GM12874 (cell line): ENCODE measurements around the gene DNAH11.
A peak's percentile ranks its signal among the peaks of the same experiment; 100 is the strongest.

ENCODE experiments used
- TF ChIP-seq, protein P1 (sequence below): IDR thresholded peaks from 2 replicates; pipeline ENCODE4 v1.5.1; 2011; ENCODE audit warnings: low read depth, mild to moderate bottlenecking, control low read depth, low read length, moderate library complexity; ENCODE audit not compliant: insufficient read depth

Gene DNAH11

DNA sequence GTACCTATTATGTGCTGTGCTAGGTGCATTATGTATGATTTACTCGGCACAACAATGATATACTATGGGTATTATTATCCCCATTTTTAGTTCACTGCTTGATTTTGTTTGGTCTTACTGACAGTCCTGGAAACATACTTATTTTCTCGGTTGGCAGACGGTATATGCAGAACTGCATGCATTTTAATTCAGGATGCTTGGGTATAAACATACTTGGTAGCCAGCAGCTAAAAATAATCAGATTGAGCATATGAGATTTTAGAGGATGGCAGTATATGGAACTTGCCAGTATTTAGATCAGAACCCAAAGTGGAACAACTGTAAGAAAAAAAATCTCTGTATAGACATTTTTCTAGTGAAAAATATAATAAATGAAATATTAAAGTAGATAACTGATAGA is 163.3 kb downstream of the DNAH11 start:
- TF ChIP-seq, protein P1, sequence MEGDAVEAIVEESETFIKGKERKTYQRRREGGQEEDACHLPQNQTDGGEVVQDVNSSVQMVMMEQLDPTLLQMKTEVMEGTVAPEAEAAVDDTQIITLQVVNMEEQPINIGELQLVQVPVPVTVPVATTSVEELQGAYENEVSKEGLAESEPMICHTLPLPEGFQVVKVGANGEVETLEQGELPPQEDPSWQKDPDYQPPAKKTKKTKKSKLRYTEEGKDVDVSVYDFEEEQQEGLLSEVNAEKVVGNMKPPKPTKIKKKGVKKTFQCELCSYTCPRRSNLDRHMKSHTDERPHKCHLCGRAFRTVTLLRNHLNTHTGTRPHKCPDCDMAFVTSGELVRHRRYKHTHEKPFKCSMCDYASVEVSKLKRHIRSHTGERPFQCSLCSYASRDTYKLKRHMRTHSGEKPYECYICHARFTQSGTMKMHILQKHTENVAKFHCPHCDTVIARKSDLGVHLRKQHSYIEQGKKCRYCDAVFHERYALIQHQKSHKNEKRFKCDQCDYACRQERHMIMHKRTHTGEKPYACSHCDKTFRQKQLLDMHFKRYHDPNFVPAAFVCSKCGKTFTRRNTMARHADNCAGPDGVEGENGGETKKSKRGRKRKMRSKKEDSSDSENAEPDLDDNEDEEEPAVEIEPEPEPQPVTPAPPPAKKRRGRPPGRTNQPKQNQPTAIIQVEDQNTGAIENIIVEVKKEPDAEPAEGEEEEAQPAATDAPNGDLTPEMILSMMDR: no peak

DNA sequence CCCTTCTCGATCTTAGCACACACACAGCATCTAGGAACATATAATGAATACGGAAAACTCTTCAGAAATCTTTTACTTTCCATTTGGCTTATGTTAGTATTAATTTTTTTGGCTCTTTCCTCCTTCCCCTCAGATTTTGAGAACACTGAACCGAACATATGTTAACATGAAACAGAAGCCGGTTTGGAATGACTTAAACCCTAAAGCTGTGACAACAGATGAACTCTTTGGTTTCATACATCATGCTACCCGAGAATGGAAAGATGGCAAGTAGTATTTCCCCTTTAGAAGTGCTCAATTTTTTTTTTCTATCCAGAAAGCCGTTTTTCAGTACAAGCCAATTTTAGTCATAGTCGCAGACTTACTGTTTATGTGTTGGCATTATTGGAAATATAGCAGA is 164.7 kb downstream of the DNAH11 start:
- TF ChIP-seq, protein P1: no peak

DNA sequence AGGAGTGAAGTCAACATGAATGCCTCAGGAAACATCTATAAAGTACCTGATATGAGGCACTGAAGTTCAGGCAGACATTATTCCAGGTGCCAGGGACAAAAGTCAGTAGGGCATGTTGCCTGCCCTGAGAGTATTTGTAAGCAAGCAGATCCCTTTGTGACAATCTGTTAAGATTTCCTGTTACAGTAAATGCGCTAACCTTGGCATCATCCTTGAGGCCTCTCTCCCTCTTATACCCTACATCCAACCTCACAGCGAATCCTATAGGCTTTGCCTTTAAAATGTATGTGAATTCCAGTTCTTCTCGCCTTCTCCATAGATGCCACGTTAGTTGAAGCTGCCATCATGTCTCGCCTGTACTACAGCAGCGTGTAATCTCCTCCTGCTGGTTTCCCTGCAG is 165.3 kb downstream of the DNAH11 start:
- TF ChIP-seq, protein P1: no peak

DNA sequence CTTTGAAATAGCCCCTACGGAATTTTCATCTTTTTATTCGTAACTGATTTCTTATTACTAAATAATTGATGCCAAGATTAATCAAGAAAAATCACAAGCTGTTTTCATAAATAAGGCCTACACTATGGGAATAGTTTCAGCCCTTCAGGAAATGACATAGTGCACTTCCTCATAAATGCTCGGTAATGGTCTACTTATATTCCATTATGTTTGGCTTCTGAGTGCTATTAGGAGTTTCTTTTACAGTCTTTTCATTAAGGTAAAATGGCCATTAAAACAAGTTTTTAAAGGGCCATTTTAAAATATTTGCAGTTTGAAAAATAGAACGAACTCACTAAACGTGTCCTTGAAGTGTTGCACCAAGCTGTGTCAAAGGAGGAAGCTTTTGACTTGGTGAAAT is 174.5 kb downstream of the DNAH11 start:
- TF ChIP-seq, protein P1: no peak

DNA sequence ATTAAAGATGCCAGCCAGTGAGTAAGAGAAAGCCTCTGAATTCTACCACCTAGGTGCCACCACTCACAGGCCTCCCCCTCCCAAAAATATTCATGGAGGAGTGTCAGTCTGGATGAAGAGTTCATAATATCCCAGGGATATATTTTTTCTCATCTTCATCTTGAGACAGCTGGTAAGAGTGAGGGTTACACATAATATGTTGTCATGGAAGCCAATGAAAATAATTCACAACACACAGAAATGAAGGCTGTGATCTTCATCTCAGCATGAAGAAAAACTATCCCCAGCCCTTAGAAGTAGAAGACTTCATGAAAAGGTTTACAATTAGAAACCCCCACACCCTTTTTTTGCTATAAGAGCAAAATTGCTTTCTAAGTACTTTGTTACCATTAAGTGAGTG is 175.6 kb downstream of the DNAH11 start:
- TF ChIP-seq, protein P1: no peak

DNA sequence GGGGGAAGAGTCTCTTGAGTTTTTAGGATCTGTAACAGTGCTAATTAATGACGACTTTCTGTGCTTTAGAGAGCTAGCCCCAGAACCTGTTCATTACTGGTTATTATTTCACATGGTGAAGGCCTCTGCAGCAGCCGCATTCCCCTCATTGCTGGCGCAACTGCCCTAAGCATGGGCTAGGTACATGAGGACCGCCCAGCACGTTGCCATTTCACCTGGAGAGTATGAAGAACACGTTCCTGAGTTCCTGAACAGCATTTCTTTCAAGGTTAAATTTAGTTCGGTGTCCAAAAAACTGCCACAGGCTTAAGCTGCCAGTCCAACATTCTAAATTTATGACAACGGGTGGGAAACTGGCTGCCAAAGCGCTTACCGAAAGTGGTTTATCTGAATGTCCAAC is 177.0 kb downstream of the DNAH11 start:
- TF ChIP-seq, protein P1: no peak

DNA sequence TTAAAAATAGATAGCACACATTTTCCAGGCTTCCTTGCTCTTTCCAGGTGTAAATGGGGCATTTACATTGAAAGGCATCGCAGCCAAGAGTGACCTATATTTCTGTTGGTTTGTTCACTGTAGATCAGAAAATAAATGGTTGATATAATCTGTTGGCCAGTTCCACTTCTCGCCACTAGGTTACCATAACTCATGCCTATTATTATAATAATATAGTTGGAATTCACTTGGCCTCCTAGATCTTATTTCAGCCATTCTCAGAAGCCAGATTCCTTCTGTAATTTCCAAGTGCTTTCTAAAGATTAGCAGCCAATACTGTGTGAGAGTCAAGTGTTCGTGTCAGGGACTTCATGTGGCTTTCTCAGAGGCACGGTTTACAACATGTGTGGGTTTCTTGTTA is 179.5 kb downstream of the DNAH11 start:
- TF ChIP-seq, protein P1: peak; percentile 32; the same call in 1 of the 2 replicates

DNA sequence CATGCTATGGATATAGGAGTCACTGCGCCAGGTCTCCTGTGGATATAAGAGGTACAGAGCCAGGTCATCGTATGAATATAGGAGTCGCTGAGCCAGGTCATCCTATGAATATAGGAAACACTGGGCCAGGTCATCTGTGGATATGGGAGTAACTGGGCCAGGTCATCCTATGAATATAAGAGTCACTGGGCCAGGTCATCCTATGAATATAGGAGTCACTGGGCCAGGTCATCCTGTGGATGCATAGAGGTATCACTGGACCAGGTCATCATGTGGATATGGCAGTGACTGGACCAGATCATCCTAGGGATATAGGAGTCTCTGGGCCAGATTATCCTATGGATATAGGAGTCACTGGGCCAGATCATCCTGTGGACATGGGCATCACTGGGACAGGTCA is 181.7 kb downstream of the DNAH11 start:
- TF ChIP-seq, protein P1: no peak
